ENCODE measurements around the gene PVRIG.
"Not testable (repeated sequence)": the region's sequence is repeated elsewhere in the genome, so short reads cannot be mapped to it uniquely, and the experiment has no call there.

- not testable (repeated sequence) for TF ChIP-seq CTCF, POLR2A (IDR thresholded peaks at IDR 0.05)
Measured at GRCh38 chr7:100262896-100263295, 43.1 kb downstream of the PVRIG start.

Measured in testis (tissue), 2 donors.